Hematopoietic multipotent progenitor cell (in vitro differentiated cells): ENCODE measurements around the gene EPB41L1. TPM values are rescaled to one million over a fixed set of nuclear protein-coding genes. Genes with fewer than 3 reads are reported as not detected.
"Not testable (repeated sequence)": the region's sequence is repeated elsewhere in the genome, so short reads cannot be mapped to it uniquely, and the experiment has no call there.

Experiments used
- DNase-seq, 3 donors: peaks; one replicate each; pipeline ENCODE4 v3.0.0-alpha.2; 2011 to 2015; ENCODE audit warnings: low read depth in 2 of 3, low spot score in 2 of 3
- total RNA-seq: library from RNA; depleted of rRNA; stranded (reverse); fragments of >200 nt; gene quantifications from one replicate; pipeline ENCODE4 v1.2.3, GENCODE V29; 2012

The EPB41L1 gene
- total RNA-seq, 1 donor: 1.3 TPM

DNA sequence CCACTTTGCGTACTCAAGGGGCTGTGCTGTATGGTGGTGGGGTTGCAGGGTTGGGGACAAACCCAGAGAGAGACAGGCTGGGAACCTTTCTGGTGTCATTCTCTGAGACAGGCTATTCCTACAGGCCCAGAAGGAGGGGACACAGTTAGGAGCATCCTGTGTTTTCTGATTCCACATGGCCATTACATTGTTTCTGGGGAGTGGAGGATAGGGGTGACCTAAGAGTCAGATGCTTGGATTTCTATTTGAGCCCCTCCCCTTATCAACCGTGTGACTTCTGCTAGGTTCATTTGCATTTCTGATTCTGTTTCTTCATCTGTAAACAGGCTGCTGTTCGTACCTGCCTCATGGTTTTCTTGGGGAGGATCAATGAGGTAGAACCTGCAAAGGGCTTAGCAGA is 29.4 kb upstream of the EPB41L1 start:
- DNase-seq: no peak

DNA sequence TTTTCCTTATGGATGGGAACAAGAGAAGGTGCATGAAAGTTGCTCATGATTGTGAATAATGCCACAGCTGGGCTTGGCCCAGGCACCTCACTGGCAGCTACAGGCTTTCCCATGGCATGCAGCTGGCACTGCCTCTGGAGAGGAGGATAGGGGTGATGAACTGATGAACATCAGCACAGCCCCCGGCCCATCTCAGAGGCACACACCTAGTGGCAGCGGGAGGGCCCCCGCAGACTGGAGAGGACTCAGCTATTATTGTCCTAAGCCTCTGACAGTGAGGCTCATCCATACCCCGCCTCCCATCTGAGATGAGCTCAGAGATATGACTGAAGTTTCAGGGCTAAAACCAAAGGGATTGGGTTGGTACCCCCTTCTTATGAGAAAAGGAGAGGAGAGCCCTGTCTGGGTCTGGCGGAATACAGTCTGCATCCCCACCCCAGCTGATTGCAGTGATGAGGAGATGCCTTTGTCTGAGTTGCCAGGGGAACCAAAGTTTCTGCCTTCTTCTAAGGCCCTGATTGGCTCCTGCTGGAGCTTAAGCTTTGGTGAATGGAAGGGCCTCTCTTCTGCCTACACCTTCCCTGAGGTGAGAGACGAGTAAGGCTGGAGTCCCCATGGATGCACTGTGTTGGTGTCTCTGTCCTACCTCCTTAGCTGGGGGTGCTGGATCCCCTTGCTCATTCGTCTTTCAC is 27.6 kb upstream of the EPB41L1 start:
- no peak for DNase-seq

DNA sequence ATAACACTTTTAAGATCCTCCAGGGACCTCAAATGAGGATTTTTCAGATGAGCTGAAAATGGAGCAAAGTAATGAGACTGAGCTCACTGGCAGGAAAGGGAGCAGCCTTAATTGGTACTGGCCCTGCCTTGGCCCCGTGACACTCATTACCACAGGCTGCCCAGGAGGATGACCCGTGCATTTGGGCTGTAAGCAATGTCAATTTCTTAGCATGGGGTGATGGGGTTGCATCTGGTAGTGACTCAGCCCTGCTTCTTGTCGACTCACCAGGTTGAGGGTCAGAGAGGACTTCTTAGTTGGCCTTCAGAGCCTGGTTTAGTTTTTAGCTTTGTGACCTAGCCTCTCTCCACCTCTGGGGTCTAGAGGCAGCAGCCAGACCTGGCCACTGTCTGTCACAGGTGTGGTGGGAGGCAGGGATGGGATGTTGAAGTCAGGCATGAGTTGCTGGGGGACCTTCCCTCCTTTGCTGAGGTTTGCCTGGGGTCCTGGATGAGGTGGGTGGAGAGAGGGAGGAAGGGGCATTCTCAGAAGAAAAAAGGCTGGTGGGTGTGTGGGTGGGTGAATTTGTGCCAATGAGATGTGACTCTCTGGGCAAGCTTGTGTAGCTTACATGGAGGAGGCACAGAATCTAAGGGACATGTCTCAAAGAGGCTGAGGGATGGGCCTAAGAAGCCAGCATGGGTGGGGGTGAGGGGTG is 25.9 kb upstream of the EPB41L1 start:
- no peak for DNase-seq

DNA sequence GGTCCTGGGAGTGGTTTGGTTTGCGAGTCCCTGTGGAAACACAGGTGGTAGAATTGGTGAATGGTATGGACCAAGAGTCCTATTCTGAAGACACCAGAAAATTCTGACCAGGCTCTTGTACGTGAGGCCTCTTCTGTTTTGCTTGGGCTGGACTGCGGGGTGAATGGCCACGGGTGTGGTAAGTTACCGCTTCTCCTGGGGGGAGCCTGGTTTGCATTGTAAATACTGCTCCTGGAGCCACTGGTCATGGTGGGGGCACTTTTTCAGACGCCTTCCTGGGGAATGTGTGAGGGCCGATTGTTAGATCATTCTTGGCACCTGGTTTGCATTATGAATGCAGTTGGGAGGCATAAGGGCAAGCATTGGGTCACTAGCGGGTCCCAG is 25.4 kb upstream of the EPB41L1 start:
- DNase-seq: no peak

DNA sequence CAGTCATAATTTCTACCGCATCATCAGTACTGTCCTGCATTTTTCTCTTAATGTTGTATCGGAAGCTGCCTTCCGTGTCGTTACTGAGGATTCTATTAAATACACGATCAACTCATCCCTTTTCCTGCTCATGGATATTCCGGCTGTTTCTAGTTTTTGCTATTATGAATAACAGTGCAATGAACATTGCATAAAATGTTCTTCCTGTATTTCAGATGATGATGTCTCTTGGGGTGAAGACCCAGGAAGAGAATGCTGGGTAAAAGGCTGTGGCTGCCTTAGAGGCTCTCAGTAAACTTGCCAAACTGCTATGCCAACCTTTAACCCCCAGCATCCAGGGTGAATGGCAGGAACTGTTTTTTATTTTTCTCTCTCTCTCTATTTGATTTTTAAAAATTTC is 24.1 kb upstream of the EPB41L1 start:
- DNase-seq: no peak

DNA sequence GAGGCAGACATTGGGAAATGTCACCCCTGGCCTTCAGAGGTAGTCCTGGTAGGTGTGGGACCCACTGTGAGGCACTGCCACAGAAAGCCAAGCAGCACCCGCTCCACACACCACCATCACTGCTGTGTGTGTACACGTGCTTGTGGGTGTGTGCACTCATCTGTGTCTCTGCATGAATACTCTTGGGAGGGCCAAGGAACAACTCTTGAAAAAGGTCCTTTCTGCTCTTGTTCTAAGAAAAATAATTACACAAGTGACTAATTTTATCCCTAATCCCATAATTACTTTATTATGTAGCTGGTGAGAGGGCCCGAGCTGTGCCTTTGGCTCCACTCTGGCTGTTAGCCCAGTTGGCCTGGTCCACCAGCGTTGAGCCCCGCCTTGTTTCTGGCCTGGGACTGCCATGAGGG is 21.7 kb upstream of the EPB41L1 start:
- DNase-seq: no peak

DNA sequence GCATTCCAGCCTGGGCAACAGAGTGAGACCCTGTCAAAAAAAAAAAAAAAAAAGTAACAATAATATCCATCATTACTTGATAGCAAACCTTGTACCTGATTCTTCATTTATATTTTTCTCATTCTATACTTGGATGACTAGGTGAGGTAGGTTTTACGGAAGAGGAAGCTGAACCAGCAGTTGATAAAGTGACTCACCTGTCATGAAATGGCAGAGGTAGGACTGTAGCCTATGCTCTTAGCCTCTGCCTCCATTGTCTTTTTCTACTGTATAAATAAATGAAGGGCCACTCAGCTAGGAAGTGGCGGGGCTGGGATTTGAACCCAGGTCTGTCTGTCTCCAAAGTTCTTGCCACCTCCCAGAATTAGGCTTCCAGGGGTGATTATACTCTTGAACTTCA is 20.7 kb upstream of the EPB41L1 start:
- DNase-seq: no peak

DNA sequence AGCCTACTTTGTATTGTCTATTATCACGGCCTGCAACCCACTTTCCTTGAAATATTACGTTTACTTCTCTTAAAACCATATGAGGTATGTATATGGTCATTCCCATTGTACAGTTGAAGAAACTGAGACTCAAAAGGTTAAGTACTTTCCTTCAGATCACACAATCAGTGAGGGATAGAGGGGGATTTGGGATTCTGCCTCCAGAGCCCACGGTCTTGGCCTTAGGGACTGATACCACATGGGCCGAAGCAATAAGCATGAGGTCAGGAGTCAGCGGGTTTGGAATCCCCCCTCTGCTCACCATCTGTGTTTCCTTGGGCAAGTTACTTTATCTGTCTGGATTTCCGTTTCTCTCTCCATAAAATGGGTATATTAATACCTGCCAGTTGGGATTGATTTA is 19.4 kb upstream of the EPB41L1 start:
- DNase-seq: no peak

DNA sequence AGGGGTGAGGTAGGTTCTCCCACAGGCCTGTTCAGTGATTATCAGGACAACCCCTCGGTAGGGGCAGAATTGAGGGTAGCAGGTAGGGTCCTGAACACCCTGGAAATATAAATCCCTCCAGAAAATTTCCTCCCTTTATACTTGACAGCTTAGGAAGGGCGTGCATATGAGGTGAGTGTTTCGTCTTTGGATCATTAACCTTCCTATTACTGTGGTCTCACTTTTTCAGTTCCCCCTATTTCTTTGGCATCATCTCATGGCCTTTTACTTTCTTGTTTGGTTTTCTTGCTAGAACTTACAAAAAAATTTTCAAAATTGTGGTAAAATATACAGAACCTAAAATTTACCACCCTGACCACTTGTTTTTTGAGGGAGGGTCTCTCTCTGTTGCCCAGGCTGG is 18.7 kb upstream of the EPB41L1 start:
- no peak for DNase-seq

DNA sequence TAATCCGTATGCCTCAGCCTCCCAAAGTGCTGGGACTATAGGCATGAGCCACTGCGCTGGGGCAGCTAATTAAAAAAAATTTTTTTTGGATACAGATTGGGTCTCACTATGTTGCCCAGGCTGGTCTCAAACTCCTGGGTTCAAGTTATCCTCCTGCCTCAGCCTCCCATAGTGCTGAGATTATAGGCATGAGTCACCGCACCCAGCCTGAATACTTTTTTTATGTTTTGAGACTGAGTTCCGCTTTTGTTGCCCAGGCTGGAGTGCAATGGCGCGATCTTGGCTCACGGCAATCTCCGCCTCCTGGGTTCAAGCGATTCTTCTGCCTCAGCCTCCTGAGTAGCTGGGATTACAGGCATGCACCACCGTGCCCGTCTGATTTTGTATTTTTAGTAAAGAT is 17.2 kb upstream of the EPB41L1 start:
- not testable (repeated sequence) for DNase-seq

DNA sequence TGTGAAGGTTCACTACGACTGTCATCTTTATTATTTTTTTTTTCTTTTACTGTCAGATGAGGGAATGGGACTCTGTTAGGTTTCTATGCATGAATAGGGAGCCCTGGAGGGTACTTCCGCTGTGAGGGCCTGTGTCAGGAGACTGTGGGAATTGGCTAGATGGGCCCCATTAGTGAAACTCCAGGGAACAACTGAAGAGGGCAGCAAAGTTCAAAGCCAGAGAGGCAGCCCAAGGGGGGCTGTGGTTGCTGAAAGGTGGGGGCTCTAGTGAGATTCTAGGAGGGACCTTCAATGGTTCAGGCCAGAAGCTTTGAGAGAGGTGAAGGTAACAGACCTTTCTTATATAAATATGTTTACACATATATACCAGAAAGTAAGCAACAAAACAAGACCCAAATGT is 13.2 kb upstream of the EPB41L1 start:
- DNase-seq: no peak

- no peak for DNase-seq
These were observed 10.2 kb upstream of the EPB41L1 start for GRCh38 chr20:36144336-36144735.

GRCh38 chr20:36145877-36146707 is 8.4 kb upstream of the EPB41L1 start:
- no peak for DNase-seq

- no peak for DNase-seq
These were observed 6.8 kb upstream of the EPB41L1 start for GRCh38 chr20:36147690-36148089.

GRCh38 chr20:36148439-36148838 is 6.1 kb upstream of the EPB41L1 start:
- no peak for DNase-seq

DNA sequence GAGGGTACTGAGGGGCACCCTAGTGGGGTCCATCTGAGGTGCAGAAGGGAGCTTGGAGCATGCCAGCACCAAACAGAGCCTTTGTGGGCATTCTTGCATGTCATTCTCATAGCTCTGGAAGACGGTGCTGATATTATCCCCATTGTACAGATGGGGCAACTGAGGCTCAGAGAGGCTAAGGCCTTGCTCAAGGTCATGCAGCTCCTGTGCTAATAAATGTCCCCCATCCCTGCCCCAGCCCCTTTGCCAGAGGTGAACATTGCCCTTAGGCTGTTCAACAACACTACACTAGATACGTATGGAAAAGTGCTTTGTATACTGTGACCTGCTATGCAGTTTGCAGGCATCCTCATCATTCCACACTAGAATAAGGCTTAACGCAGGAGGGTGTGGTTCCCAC is 5.5 kb upstream of the EPB41L1 start:
- DNase-seq: no peak

GRCh38 chr20:36149469-36149868 is 5.1 kb upstream of the EPB41L1 start:
- DNase-seq: peak in 1 of 3 donors; percentile 43

DNA sequence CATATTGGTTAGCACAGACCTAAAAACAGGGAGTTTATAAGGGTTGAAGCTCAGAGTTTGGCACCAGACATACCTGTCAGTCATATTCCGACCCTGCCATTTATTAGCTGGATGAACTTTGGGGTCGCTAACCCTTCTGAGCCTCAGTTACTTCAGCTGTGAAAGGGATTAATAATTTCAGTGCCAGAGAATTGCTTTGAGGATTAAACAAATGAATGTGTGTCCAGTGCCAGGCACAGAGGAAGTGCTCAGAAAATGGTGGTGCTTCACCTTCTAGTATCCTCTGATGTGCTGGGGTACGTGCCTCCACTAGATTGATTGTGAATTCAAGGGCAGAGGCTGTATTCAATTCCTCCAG is 4.1 kb upstream of the EPB41L1 start:
- no peak for DNase-seq

DNA sequence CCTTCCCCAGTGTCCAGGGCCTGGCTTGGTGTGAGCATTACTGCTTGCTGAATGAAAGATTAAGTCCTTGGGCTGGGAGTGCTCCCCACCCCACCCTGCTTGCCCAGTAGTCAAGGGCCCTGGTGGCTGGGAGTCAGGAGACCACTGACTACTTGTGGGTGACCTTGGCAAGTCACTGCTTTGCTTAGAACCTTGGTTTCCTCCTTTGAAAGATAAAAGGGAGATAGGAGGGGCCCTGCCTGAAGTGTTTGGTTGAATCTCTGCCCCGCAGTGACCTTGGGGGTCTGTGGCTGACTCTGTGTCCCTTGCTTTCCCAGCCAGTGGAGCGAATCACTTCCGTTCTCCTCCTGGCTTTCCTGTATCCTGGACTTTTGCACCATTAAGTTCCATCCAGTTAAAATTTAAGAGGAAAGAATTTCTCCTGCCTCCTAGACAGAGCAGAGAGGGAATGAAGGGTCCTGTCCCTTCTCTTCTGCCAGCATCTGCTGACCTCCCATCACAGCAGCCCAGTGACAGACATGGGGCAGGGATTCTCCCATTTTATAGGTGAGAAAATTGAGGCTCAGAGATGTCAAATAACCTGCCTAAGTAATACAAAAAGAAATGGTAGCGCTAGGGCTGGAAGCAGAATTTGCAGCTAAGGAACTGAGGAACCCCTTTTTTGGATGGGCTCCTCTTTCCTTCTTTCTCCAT is 3.5 kb upstream of the EPB41L1 start:
- no peak for DNase-seq

- DNase-seq: no peak
These were observed 2.3 kb upstream of the EPB41L1 start for GRCh38 chr20:36152261-36152660.

- no peak for DNase-seq
These were observed 1.3 kb upstream of the EPB41L1 start for GRCh38 chr20:36153204-36153603.
